Activated CD8-positive, alpha-beta T cell treated with anti-CD3 and anti-CD28 coated beads, Interleukin-2, amount 10 ng/mL, durations not matched to agents 7 days and 5 days (primary cell): Measurements from ENCODE around the gene YPEL3. TPM values are rescaled to one million over a fixed set of nuclear protein-coding genes. Genes with fewer than 3 reads are reported as not detected.

Experiments used
- ATAC-seq: fragments of 150-1000 bp; cut with Tn5 transposase; one replicate; pipeline ENCODE4 v1.10.0; 2021; ENCODE audit warnings: moderate library complexity
- CTCF ChIA-PET: fragments of 350-600 bp; sonication (Branson Sonifier 250); formaldehyde crosslinking; loops from one replicate; lab custom pipeline; 2021; ENCODE audit warnings: antibody characterized with exemption; lab: Charles Lee
- POLR2A ChIA-PET: fragments of 350-600 bp; sonication (Branson Sonifier 250); formaldehyde crosslinking; loops from one replicate; lab custom pipeline; 2021; ENCODE audit warnings: antibody characterized with exemption; lab: Charles Lee
- DNase-seq: peaks from one replicate; pipeline ENCODE4 v3.0.0-alpha.2; 2020
- H3K27ac Mint-ChIP-seq: one replicate; pipeline ENCODE4 v1.8.0; 2021; ENCODE audit warnings: mild to moderate bottlenecking, mixed read lengths
- H3K27me3 Mint-ChIP-seq: one replicate; pipeline ENCODE4 v1.8.0; 2021; ENCODE audit warnings: low read depth, mixed read lengths
- H3K36me3 Mint-ChIP-seq: one replicate; pipeline ENCODE4 v1.8.0; 2021; ENCODE audit warnings: low read depth, mixed read lengths
- H3K4me1 Mint-ChIP-seq: one replicate; pipeline ENCODE4 v1.8.0; 2021; ENCODE audit warnings: low read depth, mixed read lengths
- H3K4me3 Mint-ChIP-seq: one replicate; pipeline ENCODE4 v1.8.0; 2021; ENCODE audit warnings: mild to moderate bottlenecking, mixed read lengths
- H3K9me3 Mint-ChIP-seq: one replicate; pipeline ENCODE4 v1.8.0; 2022; ENCODE audit warnings: mixed read lengths; ENCODE audit not compliant: insufficient read depth
- total RNA-seq, 2 experiments: library from RNA; stranded (reverse); gene quantifications; one replicate each; pipeline ENCODE4 v1.2.3, GENCODE V29; 2021

The YPEL3 gene
- total RNA-seq, 2 experiments from 2014 or later, result 29.4 to 34.5 TPM

GRCh38 chr16:30104492-30104891 is 8.5 kb upstream of the YPEL3 start:
- DNase-seq, result no peak
- Mint-ChIP-seq H3K4me1 (no peaks in the 10 kb centered on the region), H3K36me3 (peaks cover 41% of the 10 kb centered on the region), H3K27ac (no peak overlapping the region), H3K9me3 (peaks cover 5% of the 10 kb centered on the region), H3K4me3 (no peak overlapping the region), H3K27me3 (no peaks in the 10 kb centered on the region)
- ChIA-PET CTCF (interaction anchor here (2.7 to 2.8 kb wide), 2 partner anchors 8 to 12 kb away, joined by 10 to 12 read pairs; partner anchors contain the start of gene TBX6), POLR2A (no interaction called here)
- no peak for ATAC-seq

DNA sequence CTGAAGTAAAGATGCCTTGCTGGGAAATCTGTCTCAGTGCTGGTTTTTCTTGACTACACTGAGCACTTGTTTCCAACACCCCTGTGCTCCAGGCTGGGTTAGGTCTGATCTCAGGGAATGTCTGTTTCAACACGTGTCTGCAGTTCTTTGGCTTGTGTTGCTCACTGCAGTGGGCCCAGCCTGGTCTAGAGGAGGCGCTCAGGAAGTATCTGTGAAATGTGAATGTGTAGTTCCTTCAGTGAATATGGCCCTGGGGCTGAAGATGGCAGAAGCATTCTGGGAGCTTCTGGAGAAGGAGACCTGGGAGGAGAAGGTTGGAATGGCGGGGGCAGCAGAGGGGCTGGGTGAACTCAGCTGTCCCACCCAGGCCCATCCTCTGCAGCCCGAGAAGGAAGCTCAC is 8.1 kb upstream of the YPEL3 start:
- CTCF ChIA-PET, result interaction anchor here (1.1 to 2.8 kb wide), 3 partner anchors 8 to 61 kb away, joined by 3 to 12 read pairs (median 10); partner anchors contain the start of gene TBX6
- Mint-ChIP-seq H3K9me3 (peaks cover 5% of the 10 kb centered on the region), H3K27me3 (no peaks in the 10 kb centered on the region), H3K4me1 (no peaks in the 10 kb centered on the region), H3K36me3 (peaks cover 43% of the 10 kb centered on the region), H3K27ac (no peak overlapping the region), H3K4me3 (no peak overlapping the region)
- POLR2A ChIA-PET, result no interaction called here
- no peak for DNase-seq
- no peak for ATAC-seq

- peaks cover 49% of the 10 kb centered on the region for H3K4me1 Mint-ChIP-seq
- ChIA-PET CTCF (interaction anchor here (1.0 kb wide), 1 partner anchor 15 kb away, joined by 4 read pairs; no protein-coding TSS in a partner anchor), POLR2A (interaction anchor here (0.6 to 8.1 kb wide), 2 partner anchors 52 to 88 kb away, joined by 3 to 102 read pairs; partner anchors contain the start of gene CORO1A)
- H3K27me3 Mint-ChIP-seq, result no peaks in the 10 kb centered on the region
- ATAC-seq, result no peak
- H3K36me3 Mint-ChIP-seq, result peaks cover 52% of the 10 kb centered on the region
- peak overlapping the region; percentile 54 for H3K4me3 Mint-ChIP-seq
- no peak for DNase-seq
- H3K27ac Mint-ChIP-seq, result peak overlapping the region; percentile 89
- H3K9me3 Mint-ChIP-seq, result peaks cover 29% of the 10 kb centered on the region
These were observed 1.0 kb upstream of the YPEL3 start for GRCh38 chr16:30096862-30097563.

- DNase-seq (no peak), ATAC-seq (no peak)
- Mint-ChIP-seq H3K27ac (peak overlapping the region; percentile 83), H3K4me3 (peak overlapping the region; percentile 85), H3K4me1 (peaks cover 58% of the 10 kb centered on the region), H3K36me3 (peaks cover 49% of the 10 kb centered on the region), H3K9me3 (peaks cover 24% of the 10 kb centered on the region), H3K27me3 (no peaks in the 10 kb centered on the region)
- ChIA-PET CTCF (no interaction called here), POLR2A (interaction anchor here (1.1 to 8.4 kb wide), 3 partner anchors 11 to 89 kb away, joined by 3 to 102 read pairs (median 60); partner anchors contain the start of genes ALDOA and CORO1A)
These were observed 591 bp downstream of the YPEL3 start for GRCh38 chr16:30095166-30096078.

GRCh38 chr16:30094541-30095165 is 1.4 kb downstream of the YPEL3 start:
- no peaks in the 10 kb centered on the region for H3K27me3 Mint-ChIP-seq
- peak overlapping the region; percentile 85 for H3K4me3 Mint-ChIP-seq
- DNase-seq (no peak), ATAC-seq (no peak)
- ChIA-PET CTCF (interaction anchor here (1.3 kb wide), 1 partner anchor 335 kb away, joined by 4 read pairs; the partner anchor contains the start of gene DCTPP1), POLR2A (interaction anchor here (1.1 to 8.4 kb wide), 3 partner anchors 10 to 90 kb away, joined by 3 to 102 read pairs (median 60); partner anchors contain the start of genes ALDOA and CORO1A)
- peaks cover 66% of the 10 kb centered on the region for H3K4me1 Mint-ChIP-seq
- H3K36me3 Mint-ChIP-seq, result peaks cover 47% of the 10 kb centered on the region
- peak overlapping the region; percentile 83 for H3K27ac Mint-ChIP-seq
- peaks cover 24% of the 10 kb centered on the region for H3K9me3 Mint-ChIP-seq

DNA sequence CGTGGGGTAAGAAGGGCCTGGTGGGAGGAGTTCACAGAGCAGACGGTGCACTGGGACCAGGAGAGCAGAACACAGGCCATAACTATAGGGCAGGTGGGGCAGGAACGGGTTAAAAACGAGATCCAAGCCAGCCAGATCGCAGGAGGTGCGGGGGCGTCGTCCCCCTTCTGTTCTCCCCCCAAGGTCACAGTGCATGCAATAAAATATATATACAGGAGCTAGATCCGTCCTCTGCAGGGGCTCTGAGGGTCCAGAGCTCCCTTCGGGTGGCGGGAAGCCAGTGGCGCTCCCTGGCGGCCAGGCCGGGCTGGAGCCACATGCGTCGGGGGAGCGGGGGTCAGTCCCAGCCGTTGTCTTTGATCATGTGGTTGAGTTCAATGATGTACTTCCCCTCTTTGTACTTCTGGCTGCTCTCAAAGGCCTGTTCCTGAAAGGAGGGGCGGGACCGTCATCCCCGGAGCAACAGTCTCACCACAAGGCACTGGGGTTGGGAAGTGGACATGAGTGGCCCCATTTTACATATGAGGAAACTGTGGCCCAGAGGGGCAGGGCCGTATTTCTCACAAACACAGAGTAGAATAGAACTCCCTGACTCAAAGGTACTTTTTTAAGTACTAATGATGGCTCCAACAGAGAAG is 3.5 kb downstream of the YPEL3 start:
- Mint-ChIP-seq H3K9me3 (peaks cover 11% of the 10 kb centered on the region), H3K27ac (peak overlapping the region; percentile 95), H3K27me3 (no peaks in the 10 kb centered on the region), H3K4me1 (peaks cover 71% of the 10 kb centered on the region), H3K4me3 (peak overlapping the region; percentile 89), H3K36me3 (peaks cover 32% of the 10 kb centered on the region)
- ChIA-PET POLR2A (interaction anchor here (0.7 to 8.4 kb wide), 8 partner anchors 15 to 606 kb away, joined by 3 to 102 read pairs (median 5); partner anchors contain the start of genes ALDOA, CORO1A and SRCAP), CTCF (interaction anchor here (0.6 to 4.7 kb wide), 38 partner anchors 9 to 506 kb away, joined by 3 to 64 read pairs (median 6); partner anchors contain the start of genes ALDOA, CORO1A, DCTPP1 and GDPD3)
- peak; percentile 34 for ATAC-seq
- DNase-seq, result peak; percentile 80

DNA sequence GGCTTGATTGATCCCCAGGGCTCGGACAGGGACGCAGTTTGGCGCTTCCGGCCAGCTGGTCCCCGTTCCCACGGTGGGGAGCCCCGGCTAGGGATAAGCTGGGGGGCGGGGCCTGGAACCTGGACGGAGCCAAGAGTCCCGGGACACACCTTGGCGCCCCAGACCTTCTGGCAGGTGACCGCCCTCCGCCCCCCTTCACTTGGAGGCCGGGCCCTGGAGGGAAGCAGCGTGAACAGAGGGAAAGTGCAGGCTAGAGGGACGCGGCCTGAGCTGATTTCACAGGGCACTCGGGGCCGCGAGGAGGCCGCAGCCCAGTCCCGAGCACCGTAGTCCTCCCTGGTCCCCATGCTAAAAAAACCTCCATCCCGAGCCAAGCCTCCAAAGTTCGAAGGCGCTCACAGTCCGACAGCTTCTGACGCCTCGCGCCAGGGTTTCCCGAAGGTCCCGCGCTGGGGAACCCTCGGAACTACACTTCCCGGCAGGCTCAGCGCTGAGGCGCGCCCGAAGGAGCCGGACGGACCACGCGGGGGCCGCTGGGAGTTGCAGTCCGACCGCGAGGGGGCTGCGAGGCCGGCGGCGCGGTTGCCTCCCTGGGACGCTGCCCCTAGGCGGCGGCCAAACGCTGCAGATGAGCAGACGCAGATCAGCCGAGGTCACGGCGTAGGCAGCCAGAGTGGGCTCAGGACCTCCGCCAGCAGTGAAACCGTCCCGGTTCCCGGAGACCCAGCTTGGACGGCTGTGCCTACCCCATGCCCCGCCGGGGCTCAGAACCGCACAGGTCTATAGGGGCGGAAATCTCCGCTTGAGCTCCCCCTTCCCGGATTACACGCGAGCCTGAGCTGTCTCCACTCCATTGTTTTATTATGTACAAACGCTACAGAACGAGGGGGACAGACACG is 4.3 kb downstream of the YPEL3 start, which contains the start of gene TBX6:
Gene TBX6, minus strand, starts transcription at position 451 of the 899 bp plus-strand sequence. CDS start 731 bp downstream, outside the sequence.
- Mint-ChIP-seq H3K27me3 (no peaks in the 10 kb centered on the region), H3K27ac (peak within 1 kb of the TSS; percentile 95), H3K4me1 (peaks cover 64% of the 10 kb centered on the region), H3K4me3 (peak within 1 kb of the TSS; percentile 89), H3K36me3 (peaks cover 31% of the 10 kb centered on the region), H3K9me3 (peaks cover 3% of the 10 kb centered on the region)
- peak; percentile 84 for ATAC-seq
- POLR2A ChIA-PET, result interaction anchor here (0.5 to 8.4 kb wide), 11 partner anchors 14 to 607 kb away, joined by 3 to 102 read pairs (median 5); partner anchors contain the start of genes ALDOA, CORO1A and SRCAP
- DNase-seq, result peak; percentile 96
- CTCF ChIA-PET, result interaction anchor here (0.7 to 4.7 kb wide), 42 partner anchors 9 to 537 kb away, joined by 3 to 64 read pairs (median 6); partner anchors contain the start of genes ALDOA, CORO1A, DCTPP1 and GDPD3

DNA sequence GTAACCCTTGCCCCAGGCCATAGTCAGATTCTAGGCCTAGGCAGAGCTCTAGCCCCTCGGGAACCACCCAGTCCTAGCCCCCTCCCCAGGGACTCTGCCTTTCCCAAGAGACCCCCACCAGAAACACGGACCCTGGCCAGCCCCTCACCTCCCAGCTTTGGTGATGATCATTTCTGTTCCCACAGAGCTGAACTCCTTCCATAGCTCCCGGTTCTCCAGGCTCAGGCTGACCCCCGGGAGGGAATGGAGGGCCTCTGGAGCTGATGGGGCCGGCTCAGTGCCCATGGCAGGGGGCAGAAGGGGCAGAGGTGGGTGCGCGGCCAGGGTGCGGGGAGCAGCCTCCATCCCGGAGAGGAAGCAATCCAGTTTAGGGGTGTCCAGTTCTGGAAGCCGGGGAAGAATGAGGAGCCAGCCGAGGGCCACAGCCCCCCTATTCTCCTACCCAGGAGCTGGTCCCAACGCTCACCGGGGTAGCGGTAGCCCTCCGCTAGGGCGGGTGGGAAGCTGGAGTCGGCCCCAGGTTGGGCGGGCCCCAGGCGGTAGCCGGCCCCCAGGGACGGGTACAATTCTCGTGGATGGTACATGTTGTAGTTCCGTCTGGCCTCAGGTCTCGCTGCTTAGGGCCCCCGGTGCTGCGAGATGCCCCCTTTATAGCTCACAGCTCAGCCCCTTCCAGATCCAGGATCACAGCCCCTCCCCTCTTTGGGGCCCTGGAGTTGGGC is 5.2 kb downstream of the YPEL3 start:
- peaks cover 59% of the 10 kb centered on the region for H3K4me1 Mint-ChIP-seq
- peaks cover 31% of the 10 kb centered on the region for H3K36me3 Mint-ChIP-seq
- ChIA-PET CTCF (interaction anchor here (0.7 to 4.7 kb wide), 26 partner anchors 8 to 508 kb away, joined by 3 to 64 read pairs (median 8); partner anchors contain the start of genes ALDOA, CORO1A, MAPK3 and PPP4C), POLR2A (interaction anchor here (0.9 to 8.4 kb wide), 4 partner anchors 13 to 94 kb away, joined by 5 to 102 read pairs (median 47); partner anchors contain the start of genes ALDOA and CORO1A)
- H3K4me3 Mint-ChIP-seq, result peak overlapping the region; percentile 34
- peak overlapping the region; percentile 80 for H3K27ac Mint-ChIP-seq
- no peak for ATAC-seq
- DNase-seq, result no peak
- H3K27me3 Mint-ChIP-seq, result no peaks in the 10 kb centered on the region
- H3K9me3 Mint-ChIP-seq, result no peaks in the 10 kb centered on the region
